Head of caudate nucleus (tissue), 42 donors: ENCODE results near the gene CFAP119.
A peak's percentile ranks its signal among the peaks of the same experiment; 100 is the strongest.

Source experiments
- DNase-seq, 42 donors: peaks; one replicate each; pipeline versions ENCODE4 v3.0.0 to v3.0.0-alpha.2; 2020 to 2021; ENCODE audit warnings: mixed read lengths in 7 of 42
- intact Hi-C: fragments of 100-400 bp; cut with DNase I; formaldehyde crosslinking; loops from one replicate; pipeline ENCODE4 v1.15.0; 2022

CFAP119 gene

GRCh38 chr16:30766933-30767284, 5.0 kb upstream of the CFAP119 start:
- intact Hi-C loops = no loop called here
- no peak for DNase-seq

- intact Hi-C loops = no loop called here
These were observed 4.5 kb upstream of the CFAP119 start for GRCh38 chr16:30766206-30766932.

GRCh38 chr16:30764816-30765465, 3.1 kb upstream of the CFAP119 start:
- no peak for DNase-seq
- intact Hi-C loops = no loop called here

More at GRCh38 chr16:30766206-30766932, 4.5 kb upstream of the CFAP119 start:
- DNase-seq = no peak

GRCh38 chr16:30764086-30764485, 2.2 kb upstream of the CFAP119 start:
- intact Hi-C loops = no loop called here
- DNase-seq = no peak

- intact Hi-C loops = loop anchor here (2.0 kb wide), 1 partner anchor 14 kb away; the partner anchor contains the start of gene PHKG2
- DNase-seq = no peak
These were observed 1.3 kb upstream of the CFAP119 start for GRCh38 chr16:30762991-30763725.

- DNase-seq = peak in 26 of 42 donors; percentile 11 to 59 (median 35)
- intact Hi-C loops = no loop called here
These were observed 385 bp downstream of the CFAP119 start for GRCh38 chr16:30761427-30761927.

- DNase-seq = peak in 1 of 42 donors; percentile 53
- intact Hi-C loops = no loop called here
These were observed 1.1 kb downstream of the CFAP119 start for GRCh38 chr16:30760577-30761426.

- no peak for DNase-seq
- intact Hi-C loops = no loop called here
These were observed 1.8 kb downstream of the CFAP119 start for GRCh38 chr16:30760001-30760559.

- DNase-seq = peak in 4 of 42 donors; percentile 14 to 33 (median 27)
- intact Hi-C loops = no loop called here
These were observed 2.8 kb downstream of the CFAP119 start for GRCh38 chr16:30758988-30759491.

GRCh38 chr16:30757316-30757715, 4.5 kb downstream of the CFAP119 start:
- peak in 1 of 42 donors; percentile 16 for DNase-seq
- intact Hi-C loops = no loop called here

- DNase-seq = no peak
- intact Hi-C loops = no loop called here
These were observed 5.1 kb downstream of the CFAP119 start for GRCh38 chr16:30756781-30757100.

GRCh38 chr16:30755955-30756780, 5.7 kb downstream of the CFAP119 start:
- DNase-seq = peak in 1 of 42 donors; percentile 21

GRCh38 chr16:30753596-30753995, 8.3 kb downstream of the CFAP119 start:
- DNase-seq = peak in 1 of 42 donors; percentile 27
- intact Hi-C loops = no loop called here

More at GRCh38 chr16:30755955-30756780, 5.7 kb downstream of the CFAP119 start:
- intact Hi-C loops = no loop called here

GRCh38 chr16:30750876-30751465, 10.9 kb downstream of the CFAP119 start:
- DNase-seq = peak in 1 of 42 donors; percentile 25
- intact Hi-C loops = no loop called here

- intact Hi-C loops = no loop called here
- no peak for DNase-seq
These were observed 11.7 kb downstream of the CFAP119 start for GRCh38 chr16:30750201-30750600.

- peak in 6 of 42 donors; percentile 8 to 51 (median 30) for DNase-seq
- intact Hi-C loops = loop anchor here (2.0 to 5.0 kb wide), 2 partner anchors 14 to 52 kb away; partner anchors contain the start of genes CFAP119, RNF40 and SRCAP
These were observed 13.0 kb downstream of the CFAP119 start for GRCh38 chr16:30748634-30749445.
